Prostate gland (tissue), 2 donors: ENCODE data around the gene CECR2.

Source experiments
- POLR2A ChIP-seq: fragments of 450-650 bp; IDR thresholded peaks from one replicate; pipeline ENCODE4 v1.6.1; 2016; ENCODE audit warnings: antibody characterized with exemption, mild to moderate bottlenecking
- TF ChIP-seq, protein P1 (sequence below), 4 experiments: fragments of 200-600 bp in 2 of 4; fragments of 450-650 bp in 2 of 4; sonication (generic) in 2 of 4; IDR thresholded peaks; 1 replicate in 3 of 4; 2 replicates in 1 of 4; pipeline ENCODE4 v1.5.1; 2016 to 2019; ENCODE audit warnings: antibody characterized with exemption in 4 of 4, mild to moderate bottlenecking in 2 of 4, moderate library complexity in 2 of 4

DNA sequence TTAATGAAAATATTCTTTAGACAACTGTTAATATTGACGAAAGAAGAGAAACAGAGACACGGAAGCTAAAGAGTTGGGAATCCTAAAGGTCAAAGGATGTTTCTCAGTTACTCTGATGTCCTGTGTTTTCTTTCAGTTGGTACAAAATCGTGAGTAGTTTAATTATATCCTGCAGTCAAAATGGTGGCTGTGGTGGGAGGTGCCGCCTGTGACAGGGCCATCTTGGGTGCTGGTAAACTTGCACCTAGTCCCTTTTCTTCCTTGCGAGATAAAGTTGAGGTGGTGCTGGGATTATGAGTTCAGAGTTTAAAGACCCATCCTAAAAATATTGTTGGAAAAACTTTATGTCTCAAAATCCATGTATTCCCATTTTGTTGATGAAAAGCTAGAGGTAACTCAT lies 2.2 kb downstream of the CECR2 start:
- TF ChIP-seq POLR2A, result no peak
- TF ChIP-seq, protein P1, sequence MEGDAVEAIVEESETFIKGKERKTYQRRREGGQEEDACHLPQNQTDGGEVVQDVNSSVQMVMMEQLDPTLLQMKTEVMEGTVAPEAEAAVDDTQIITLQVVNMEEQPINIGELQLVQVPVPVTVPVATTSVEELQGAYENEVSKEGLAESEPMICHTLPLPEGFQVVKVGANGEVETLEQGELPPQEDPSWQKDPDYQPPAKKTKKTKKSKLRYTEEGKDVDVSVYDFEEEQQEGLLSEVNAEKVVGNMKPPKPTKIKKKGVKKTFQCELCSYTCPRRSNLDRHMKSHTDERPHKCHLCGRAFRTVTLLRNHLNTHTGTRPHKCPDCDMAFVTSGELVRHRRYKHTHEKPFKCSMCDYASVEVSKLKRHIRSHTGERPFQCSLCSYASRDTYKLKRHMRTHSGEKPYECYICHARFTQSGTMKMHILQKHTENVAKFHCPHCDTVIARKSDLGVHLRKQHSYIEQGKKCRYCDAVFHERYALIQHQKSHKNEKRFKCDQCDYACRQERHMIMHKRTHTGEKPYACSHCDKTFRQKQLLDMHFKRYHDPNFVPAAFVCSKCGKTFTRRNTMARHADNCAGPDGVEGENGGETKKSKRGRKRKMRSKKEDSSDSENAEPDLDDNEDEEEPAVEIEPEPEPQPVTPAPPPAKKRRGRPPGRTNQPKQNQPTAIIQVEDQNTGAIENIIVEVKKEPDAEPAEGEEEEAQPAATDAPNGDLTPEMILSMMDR (IDR thresholded peaks at IDR 0.05), result no peak
